Activated T-cell treated with anti-CD3 and anti-CD28 coated beads, Interleukin-2, amount 50 U/mL, for 1 hour (primary cell): Measurements from ENCODE around the gene SCML2.
"Not testable (repeated sequence)": the region's sequence is repeated elsewhere in the genome, so short reads cannot be mapped to it uniquely, and the experiment has no call there.

Experiments
- DNase-seq: peaks from one replicate; pipeline ENCODE4 v3.0.0-alpha.2; 2020

The SCML2 gene

DNA sequence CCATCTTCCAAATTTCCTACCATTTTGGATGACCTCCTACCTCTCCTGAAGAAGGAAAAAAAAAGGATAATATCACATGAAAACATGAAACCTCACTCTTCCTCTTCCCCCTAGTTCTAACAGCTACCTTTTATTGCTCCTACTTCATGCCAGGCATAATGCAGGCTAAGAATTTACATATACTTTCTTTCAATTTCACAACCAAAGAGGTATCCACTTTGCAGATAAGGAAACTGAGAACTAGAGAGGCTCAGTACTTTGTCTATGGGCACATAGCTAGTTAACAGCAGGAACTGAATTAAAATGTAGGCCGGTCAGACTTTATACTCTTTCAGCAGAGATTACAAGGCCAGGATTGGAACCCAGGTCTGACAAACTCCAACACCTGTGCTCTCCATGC is 99.4 kb downstream of the SCML2 start:
- DNase-seq: no peak

DNA sequence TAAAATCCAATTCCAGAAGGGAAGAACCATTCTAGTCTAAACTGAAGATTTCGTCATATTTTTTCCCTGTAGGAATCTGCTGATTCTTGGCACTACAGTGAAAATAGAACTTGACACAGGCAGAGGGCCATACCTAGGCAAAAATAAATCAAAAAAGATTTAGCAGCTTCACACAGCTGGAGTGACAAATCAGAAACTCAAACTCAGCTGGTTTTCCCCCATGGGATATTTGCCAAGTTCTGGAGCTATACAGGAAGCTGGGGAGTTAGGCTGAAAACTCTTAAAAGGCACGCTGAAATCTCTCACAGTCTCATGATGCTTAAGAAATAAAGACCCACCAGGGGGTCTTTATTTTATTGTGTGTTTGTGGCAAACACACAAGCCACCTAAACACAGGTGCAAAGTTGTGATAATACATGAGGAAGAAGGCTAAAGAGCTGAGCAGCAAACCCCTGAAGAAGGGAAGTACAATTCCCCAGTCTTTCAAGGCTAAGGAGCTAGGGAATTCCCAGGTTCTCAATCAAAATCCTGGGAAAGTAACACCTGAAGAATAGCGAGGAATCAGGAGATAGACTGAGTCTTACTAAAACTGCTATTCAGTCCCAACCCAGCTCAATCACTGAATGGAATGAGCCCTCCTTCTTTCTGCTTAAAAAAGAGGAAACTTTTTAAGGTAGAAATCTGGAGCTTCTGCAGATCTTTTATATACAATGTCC is 101.7 kb downstream of the SCML2 start:
- no peak for DNase-seq

DNA sequence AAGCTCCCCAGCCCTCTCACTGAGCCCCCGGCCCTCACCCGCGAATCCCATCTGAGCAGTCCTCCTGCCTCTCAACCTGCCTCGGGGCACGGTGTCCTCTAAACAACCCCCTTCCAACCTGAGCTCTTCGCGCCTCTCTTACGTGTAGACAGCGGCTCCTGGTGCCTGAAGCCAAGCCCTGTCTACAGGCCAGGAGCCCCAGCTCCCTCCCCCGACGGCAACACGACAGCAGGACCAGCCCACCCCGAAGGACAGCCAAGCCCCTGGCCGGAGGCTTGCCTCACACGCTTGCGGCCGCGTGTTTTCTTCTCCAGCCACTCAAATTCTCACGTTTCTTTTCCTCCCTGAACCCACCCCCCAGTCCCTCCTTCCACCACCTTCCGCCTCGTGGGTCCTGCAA is 124.8 kb downstream of the SCML2 start:
- not testable (repeated sequence) for DNase-seq

DNA sequence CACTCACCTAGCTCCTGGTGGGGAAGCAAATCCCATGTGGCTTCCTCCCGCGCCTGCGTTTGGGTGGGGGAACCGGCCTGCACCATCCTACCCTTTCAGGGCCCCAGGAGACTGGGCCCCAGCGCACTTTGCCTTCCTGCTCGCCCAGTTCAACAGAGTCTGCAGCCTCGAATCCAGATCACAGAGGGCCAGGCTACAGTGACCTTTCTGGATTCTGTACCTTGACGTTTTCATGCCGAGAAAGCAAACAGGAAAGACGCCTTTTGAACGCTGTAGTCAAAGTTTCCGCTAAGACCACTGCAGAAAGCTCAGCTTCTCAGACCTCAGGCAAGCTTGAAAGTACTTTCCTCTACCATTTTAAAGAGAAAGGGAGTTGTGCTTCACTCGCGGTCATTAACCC is 126.4 kb downstream of the SCML2 start:
- no peak for DNase-seq

DNA sequence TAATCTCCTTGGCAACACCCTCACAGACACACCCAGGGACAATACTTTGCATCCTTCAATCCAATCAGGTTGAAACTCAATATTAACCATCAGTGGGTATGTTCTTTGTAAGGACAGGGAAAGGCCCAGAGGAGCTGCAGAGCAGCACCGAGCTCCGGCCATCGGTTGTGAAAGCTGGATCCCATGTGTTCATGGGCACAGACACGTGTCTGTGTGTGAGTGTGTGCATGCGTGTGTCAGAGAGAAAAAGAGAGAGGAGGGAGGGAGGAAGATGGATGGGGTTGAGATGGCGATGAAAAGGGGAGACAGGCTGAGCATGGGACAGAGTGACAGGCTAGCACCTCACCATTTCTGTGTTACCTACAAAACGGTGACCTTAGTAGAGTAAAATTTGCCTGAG is 127.0 kb downstream of the SCML2 start:
- no peak for DNase-seq

DNA sequence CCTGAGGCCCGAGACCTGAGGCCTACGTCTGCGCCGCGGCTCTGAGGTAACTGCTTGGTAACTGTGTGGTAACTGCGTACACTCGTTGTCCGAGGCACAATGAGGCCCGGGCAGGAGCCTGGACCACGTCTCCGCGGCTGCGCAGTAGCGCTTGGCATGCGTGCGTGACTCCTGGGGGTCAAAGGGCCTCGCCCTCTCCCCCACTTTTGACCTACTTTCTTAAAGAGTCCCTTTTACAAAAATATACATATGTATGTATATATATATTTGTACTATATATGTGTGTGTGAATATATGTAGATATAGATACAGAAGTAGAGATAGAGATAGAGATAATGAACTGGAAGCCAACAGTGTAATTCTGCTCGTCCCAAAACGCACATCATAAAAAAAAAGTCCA is 133.7 kb downstream of the SCML2 start, which contains the start of gene BEND2:
Gene BEND2, minus strand, starts transcription at position 101 of the 400 bp plus-strand sequence. CDS start 136 bp downstream, outside the sequence.
- no peak for DNase-seq

DNA sequence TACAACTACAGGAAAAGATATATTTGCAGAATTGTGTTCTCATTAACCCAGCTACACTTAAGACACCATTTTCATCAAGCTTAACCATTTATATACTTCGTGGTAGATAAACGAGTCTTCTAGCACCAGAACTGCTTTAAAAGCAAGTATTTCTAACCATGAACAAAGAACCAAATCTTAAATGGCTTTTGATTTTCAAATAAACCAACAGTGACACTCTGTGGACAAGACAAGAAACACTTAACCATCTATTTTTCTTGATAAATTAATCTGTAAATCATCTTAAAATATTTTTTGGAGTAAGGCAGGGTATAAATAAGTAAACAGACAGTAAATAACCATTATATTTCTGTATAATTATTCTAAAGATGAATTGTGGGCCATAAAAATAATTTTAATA is 144.0 kb downstream of the SCML2 start:
- no peak for DNase-seq

DNA sequence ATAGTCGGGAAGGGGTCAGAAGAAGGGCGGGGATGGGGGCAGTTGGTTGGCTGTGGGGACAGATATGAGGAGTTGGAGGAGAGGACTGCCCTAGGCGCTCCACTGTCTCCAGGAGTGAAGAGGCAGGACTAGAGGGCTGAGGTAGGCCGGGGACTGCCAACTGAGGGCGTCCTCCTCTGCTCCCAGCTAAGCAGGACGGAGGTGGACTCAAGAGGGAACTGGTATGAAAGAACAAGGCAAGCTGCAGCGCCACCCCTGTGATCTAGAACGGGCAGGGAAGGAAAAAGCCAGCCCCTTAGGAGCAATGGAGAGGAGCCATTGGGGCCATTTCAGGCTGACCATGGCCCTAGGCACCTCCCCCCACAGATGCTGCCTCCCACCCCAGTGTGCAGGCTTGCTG is 147.8 kb downstream of the SCML2 start:
- DNase-seq: no peak

DNA sequence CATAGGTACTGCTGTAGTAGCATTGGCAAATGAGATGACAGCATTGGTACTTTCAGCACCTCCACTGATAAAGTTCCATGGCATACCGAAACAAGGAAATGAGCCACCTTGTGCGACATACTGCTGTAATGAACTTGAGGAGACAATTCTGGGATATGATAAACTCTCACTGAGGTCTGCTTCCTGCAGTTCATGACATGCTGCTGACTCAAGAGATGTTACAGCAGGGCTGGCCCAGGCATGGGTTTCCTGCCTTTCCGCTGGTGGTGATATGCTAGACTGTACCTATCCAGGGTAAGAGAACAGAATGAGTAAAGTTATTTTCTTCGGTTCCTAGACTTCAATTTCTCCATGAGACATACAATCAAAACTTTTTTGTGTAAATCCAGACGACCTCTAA is 150.9 kb downstream of the SCML2 start:
- no peak for DNase-seq

DNA sequence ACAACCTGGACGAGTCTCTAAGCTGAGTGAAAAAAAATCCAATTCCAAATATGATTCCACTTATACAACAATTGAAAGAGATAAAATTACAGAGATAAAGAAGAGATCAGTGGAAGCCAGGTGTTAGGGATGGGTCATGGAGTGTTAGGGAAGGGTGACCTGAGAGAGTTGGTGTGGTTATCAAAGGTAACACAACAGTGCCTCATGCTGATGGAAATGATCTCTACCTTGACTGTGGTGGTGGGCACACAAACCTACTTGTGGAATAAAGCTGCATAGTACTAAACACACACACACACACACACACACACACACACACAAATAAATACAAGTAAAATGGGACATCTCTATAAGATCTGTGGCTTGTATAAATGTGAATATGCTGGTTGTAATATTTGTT is 159.8 kb downstream of the SCML2 start:
- DNase-seq: no peak
